Activated T-helper 17 cell treated with anti-CD3 and anti-CD28 coated beads, Interleukin-2, amount 50 U/mL, for 72 hours (primary cell): ENCODE results near the gene FETUB. TPM values are rescaled to one million over a fixed set of nuclear protein-coding genes. Genes with fewer than 3 reads are reported as not detected.
"Not testable (repeated sequence)": the region's sequence is repeated elsewhere in the genome, so short reads cannot be mapped to it uniquely, and the experiment has no call there.

Experiments
- ATAC-seq: fragments of 150-1000 bp; cut with Tn5 transposase; replicated peaks from 2 replicates; pipeline ENCODE4 v1.10.0; 2021; ENCODE audit warnings: mild to moderate bottlenecking, moderate library complexity
- H3K27ac Mint-ChIP-seq: one replicate; pipeline ENCODE4 v1.8.0; 2022; ENCODE audit warnings: mixed read lengths
- H3K27me3 Mint-ChIP-seq: one replicate; pipeline ENCODE4 v1.8.0; 2022; ENCODE audit warnings: mixed read lengths
- H3K36me3 Mint-ChIP-seq: one replicate; pipeline ENCODE4 v1.8.0; 2022; ENCODE audit warnings: low read depth, mild to moderate bottlenecking, mixed read lengths
- H3K4me1 Mint-ChIP-seq: one replicate; pipeline ENCODE4 v1.8.0; 2022; ENCODE audit warnings: mixed read lengths
- H3K4me3 Mint-ChIP-seq: one replicate; pipeline ENCODE4 v1.8.0; 2022; ENCODE audit warnings: mild to moderate bottlenecking, mixed read lengths
- H3K9me3 Mint-ChIP-seq: one replicate; pipeline ENCODE4 v1.8.0; 2022; ENCODE audit warnings: mixed read lengths
- total RNA-seq, 2 donors: library from RNA; stranded (reverse); gene quantifications; one replicate each; pipeline ENCODE4 v1.2.3, GENCODE V29; 2022

Gene FETUB
- total RNA-seq, 2 donors from 2014 or later = not detected

GRCh38 chr3:186694288-186695032 lies 54.3 kb downstream of the FETUB start:
- peaks cover 17% of the 10 kb centered on the region for H3K27me3 Mint-ChIP-seq
- peak; percentile 56 for ATAC-seq
- no peaks in the 10 kb centered on the region for H3K9me3 Mint-ChIP-seq
- no peaks in the 10 kb centered on the region for H3K4me1 Mint-ChIP-seq
- H3K27ac Mint-ChIP-seq = no peak overlapping the region
- no peaks in the 10 kb centered on the region for H3K36me3 Mint-ChIP-seq
- H3K4me3 Mint-ChIP-seq = no peak overlapping the region

- ATAC-seq = no peak
- Mint-ChIP-seq H3K36me3 (no peaks in the 10 kb centered on the region), H3K4me1 (no peaks in the 10 kb centered on the region), H3K27ac (no peak overlapping the region), H3K9me3 (no peaks in the 10 kb centered on the region), H3K4me3 (no peak overlapping the region), H3K27me3 (peaks cover 12% of the 10 kb centered on the region)
Observed at GRCh38 chr3:186696522-186696921, 56.3 kb downstream of the FETUB start.

- Mint-ChIP-seq H3K27ac (no peak overlapping the region), H3K4me1 (no peaks in the 10 kb centered on the region), H3K9me3 (no peaks in the 10 kb centered on the region), H3K36me3 (no peaks in the 10 kb centered on the region), H3K4me3 (no peak overlapping the region), H3K27me3 (peaks cover 6% of the 10 kb centered on the region)
- ATAC-seq = no peak
Observed at GRCh38 chr3:186697510-186697909, 57.3 kb downstream of the FETUB start.

GRCh38 chr3:186700267-186700666 lies 60.1 kb downstream of the FETUB start:
- H3K4me3 Mint-ChIP-seq = no peak overlapping the region
- peak; percentile 32 for ATAC-seq
- no peaks in the 10 kb centered on the region for H3K9me3 Mint-ChIP-seq

GRCh38 chr3:186702451-186702850 lies 62.3 kb downstream of the FETUB start:
- ATAC-seq, H3K4me3 Mint-ChIP-seq, H3K4me1 Mint-ChIP-seq, H3K27ac Mint-ChIP-seq, H3K36me3 Mint-ChIP-seq, H3K9me3 Mint-ChIP-seq: not testable (repeated sequence)
- H3K27me3 Mint-ChIP-seq = peaks cover 14% of the 10 kb centered on the region

More at GRCh38 chr3:186700267-186700666, 60.1 kb downstream of the FETUB start:
- peaks cover 10% of the 10 kb centered on the region for H3K27me3 Mint-ChIP-seq
- H3K4me1 Mint-ChIP-seq = no peaks in the 10 kb centered on the region
- H3K27ac Mint-ChIP-seq = no peak overlapping the region
- no peaks in the 10 kb centered on the region for H3K36me3 Mint-ChIP-seq

Other genes starting within 250 kb of the FETUB start
- gene CRYGS, start 96.0 kb upstream of the FETUB start, total RNA-seq = 1 to 10 TPM; 2.4 to 4.9 TPM
- 1 to 10 TPM; 7.8 to 9.7 TPM for gene TBCCD1, start 73.1 kb upstream of the FETUB start, total RNA-seq
- gene DNAJB11, start 69.7 kb upstream of the FETUB start, total RNA-seq = 10 to 100 TPM; 22.4 to 46.7 TPM
- not detected for gene AHSG, start 27.3 kb upstream of the FETUB start, total RNA-seq
- gene HRG, start 25.6 kb downstream of the FETUB start, total RNA-seq = not detected
- not detected for gene KNG1, start 77.0 kb downstream of the FETUB start, total RNA-seq
- gene EIF4A2, start 143.2 kb downstream of the FETUB start, total RNA-seq = 100 to 1,000 TPM; 266 to 346 TPM
- 100 to 1,000 TPM in 1 of 2 donors, 10 to 100 TPM in 1; 87.1 to 108 TPM for gene RFC4, start 166.1 kb downstream of the FETUB start, total RNA-seq
- gene ADIPOQ, start 202.3 kb downstream of the FETUB start, total RNA-seq = not detected